Measurements from ENCODE around the gene GSTO2.
A peak's percentile ranks its signal among the peaks of the same experiment; 100 is the strongest.

Gene GSTO2

DNA sequence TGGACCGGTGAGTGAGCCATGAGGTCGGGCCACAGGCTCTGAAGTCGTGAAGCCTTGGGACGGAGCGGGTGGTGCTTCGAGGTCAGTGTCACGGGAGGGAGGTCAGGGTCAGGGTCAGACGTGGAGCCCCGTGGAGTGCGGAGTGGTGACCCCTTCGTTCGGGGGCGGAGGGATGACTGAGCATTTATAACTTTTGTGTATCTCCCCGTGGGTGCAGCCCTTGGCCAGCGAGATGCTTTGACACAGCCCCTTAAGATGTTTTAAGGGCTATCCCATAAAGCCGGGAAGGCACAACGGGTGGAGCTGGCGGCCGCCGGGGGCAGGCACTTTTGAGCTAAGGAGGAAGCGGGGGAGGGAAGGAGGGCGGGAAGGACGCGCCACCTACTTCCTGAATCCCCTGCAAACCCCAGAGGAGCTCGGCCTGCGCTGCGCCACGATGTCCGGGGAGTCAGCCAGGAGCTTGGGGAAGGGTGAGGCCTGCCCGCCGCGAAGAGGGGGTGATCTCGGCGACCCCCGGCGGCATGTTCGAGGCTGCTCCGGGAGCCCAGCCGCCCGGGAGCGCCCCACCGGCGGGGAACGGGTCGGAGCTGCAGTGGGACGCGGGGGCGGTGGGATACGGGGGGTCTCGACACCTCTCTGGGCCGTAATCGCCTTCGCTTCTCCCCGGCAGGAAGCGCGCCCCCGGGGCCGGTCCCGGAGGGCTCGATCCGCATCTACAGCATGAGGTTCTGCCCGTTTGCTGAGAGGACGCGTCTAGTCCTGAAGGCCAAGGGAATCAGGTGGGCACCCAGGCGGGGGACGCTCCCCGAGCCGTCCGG is 14.3 kb upstream of the GSTO2 start, which contains the start of gene GSTO1:
Gene GSTO1, plus strand, starts transcription at position 400 of the 818 bp plus-strand sequence. Its CDS starts 37 bp downstream, at position 437.
- peak; percentile 50 for DNase-seq

DNA sequence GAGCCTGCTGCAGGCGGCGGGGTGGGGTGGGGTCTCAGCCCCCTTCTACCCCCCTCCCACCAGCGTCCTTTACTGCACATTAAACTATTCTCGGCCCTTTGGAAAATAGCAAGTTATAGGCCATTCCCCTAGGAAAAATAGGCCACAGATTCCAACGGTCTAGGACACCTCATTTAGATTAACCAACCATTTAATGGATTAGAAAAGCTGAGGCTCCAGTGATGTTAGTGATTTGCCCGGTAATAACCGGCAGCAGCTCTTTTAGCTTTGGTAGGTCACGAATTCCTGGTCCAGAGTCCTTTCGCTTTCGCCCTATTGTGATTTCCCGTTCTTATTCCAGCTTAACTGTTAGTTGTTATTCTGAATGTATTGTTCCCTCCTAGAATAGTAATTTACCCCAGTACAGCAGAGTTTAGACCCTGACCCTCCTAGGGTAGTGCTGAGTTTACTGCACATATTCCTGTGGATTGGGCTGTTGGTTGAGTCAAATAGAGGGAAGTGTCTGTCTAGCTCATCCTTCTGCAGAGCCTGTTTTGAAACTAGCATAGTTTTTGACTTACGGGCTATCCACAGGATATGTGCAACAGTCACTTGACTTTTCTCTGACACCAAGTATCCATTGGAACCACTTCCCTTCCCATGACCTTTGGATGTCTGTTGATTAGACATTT is 13.5 kb upstream of the GSTO2 start:
- DNase-seq = no peak

DNA sequence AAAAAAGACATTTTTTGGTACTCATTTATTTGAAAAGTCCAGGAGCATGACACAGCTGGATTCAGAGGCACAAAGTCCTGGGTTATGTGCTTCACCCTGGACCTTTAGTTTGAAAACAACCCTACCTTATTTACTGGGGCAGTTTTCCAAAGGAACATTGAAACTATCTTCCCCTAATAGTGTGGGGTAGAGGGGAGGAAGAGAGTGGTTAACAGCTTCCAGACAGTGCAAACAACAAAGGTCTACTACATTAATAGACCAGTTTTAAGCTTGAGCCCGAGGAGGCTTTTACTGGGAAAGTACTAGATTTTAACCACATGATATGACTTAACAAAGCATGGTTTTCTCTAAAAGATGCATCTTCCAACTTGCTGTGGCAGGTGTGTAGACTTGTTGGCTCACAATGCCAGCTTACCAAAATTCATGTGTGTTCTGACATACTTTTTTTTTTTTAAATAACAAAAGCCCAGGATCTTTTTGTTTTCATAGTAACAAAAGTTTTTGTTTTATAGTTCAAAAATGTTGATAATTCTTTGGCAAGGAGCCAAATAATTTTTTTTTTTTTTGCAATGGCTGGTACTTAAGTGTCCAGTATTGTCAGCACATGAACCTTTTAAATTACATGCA is 12.5 kb upstream of the GSTO2 start:
- DNase-seq = no peak

DNA sequence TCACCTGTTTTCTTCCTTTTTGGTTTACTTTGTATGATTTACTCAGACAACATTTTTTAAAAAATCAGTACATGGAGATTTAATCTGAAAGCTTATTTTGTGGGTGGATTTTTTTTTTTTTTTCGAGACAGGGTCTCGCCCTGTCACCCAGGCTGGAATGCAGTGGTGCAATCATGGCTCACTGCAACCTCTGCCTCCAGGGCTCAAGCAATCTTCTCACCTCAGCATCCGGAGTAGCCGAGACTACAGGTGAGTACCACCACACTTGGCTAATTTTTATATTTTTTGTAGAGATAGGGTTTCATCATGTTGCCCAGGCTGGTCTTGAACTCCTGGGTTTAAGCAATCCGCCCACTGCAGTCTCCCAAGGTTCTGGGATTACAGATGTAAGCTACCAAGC is 11.7 kb upstream of the GSTO2 start:
- no peak for DNase-seq

DNA sequence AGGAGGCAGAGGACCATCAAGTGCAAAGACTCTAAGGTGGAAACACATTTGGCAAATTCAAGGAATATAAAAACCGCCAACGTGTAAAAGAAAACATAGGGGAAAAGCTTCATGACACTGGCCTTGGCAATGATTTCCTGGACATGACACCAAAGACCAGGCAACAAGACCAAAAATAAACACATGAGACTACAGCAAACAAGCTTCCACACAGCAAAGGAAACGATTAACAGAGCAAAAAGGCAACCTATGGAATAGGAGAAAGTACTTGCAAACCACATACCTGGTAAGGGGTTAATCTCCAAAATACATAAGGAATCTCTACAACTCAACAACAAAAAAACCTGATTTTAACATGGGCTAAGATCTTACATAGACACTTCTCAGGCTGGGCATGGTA is 10.8 kb upstream of the GSTO2 start:
- DNase-seq = no peak

DNA sequence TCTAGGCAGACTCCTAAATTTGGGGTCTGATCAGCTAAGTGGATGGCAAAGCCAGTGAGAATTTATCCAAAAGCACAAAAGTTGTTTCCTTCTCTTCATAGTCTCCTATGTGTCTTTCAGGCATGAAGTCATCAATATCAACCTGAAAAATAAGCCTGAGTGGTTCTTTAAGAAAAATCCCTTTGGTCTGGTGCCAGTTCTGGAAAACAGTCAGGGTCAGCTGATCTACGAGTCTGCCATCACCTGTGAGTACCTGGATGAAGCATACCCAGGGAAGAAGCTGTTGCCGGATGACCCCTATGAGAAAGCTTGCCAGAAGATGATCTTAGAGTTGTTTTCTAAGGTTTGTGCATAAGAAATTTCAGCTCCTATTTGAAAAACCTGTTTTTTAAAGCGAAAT is 9.5 kb upstream of the GSTO2 start:
- DNase-seq = no peak

DNA sequence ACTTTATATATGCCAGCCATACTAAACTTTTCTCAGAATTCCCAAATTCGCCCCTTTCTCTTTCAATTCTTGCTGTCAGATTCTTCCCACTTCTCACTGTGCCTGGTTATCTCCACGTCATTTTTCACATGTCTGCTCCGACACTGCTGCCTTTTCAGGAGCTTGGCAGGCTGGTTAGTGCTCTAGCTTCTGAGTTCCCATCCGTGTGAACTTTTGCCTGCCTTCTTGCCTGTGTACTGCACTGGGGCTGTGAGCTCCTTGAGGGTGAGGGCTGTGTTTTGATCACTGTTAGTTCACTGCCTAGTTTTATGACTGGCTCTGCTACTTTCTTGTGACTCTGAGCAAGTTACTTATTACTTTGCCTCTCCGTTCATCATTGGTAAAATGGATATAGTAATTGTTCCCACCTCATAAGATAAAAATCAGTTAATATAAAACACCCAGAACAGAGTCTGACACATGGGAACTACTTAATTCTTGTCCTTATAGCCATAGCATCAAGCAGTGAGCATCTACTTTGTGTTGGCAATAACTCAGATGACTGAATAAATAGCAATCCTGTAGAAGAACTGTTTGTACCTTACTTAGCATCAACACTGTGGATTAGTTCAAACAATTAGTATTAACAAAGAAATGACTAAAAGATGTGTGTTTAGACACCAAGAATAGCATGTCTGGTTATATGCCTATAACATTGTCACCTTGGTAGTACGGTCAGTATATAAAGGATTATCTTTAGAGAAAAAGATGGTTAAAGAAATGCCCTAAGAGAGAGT is 8.8 kb upstream of the GSTO2 start:
- no peak for DNase-seq

DNA sequence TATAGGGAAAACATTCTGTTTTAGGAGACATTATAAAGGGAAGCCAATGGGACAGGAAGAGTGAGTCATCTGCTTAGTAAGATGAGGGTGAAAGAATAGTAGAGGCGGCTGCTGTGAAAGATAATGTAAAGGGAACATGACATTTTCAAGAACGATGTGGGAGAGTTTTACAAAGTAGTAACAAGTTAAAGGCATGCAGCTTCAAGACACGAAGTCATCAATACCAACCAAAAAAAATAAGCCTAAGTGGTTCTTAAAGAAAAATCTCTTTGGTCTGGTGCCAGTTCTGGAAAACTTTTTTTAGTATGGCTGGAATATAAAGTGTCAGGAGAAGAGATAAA is 8.2 kb upstream of the GSTO2 start:
- no peak for DNase-seq

DNA sequence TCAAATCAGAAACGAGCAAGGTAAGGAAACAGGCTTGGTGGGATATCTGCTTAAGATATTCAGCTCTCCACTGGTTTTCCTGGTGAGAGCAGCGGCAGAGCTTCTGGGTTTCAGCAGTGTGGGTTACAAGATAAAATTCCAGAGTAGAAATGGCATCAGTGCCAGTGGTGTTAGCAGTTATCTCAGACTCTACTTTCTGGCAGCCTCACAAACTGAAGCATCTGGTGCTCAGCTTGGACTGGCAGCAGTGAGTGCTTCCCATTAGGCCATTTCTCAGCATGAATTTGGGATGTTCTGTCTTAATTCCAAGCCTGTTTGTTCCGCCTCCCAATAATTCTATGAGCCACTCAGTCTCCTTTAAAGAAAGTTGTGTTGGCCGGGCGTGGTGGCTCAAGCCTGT is 6.9 kb upstream of the GSTO2 start:
- DNase-seq = no peak

DNA sequence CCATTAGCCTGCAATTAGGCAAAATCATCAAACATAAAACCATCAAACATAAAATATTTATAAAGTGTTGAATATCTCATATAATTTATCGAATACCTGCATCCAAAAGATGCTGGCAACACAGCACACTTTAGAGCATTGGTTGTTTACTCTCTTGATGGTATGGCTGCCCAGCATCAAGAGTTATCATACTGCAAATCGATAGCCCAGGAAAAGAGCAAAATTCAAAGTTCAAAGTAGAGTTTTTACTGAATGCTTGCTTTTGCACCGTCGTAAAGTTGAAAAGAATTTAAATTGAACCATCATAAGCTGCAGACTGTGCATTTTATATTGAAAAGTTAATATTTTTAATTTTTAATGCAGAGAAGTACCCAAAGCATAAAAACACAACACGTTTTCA is 4.2 kb upstream of the GSTO2 start:
- no peak for DNase-seq

DNA sequence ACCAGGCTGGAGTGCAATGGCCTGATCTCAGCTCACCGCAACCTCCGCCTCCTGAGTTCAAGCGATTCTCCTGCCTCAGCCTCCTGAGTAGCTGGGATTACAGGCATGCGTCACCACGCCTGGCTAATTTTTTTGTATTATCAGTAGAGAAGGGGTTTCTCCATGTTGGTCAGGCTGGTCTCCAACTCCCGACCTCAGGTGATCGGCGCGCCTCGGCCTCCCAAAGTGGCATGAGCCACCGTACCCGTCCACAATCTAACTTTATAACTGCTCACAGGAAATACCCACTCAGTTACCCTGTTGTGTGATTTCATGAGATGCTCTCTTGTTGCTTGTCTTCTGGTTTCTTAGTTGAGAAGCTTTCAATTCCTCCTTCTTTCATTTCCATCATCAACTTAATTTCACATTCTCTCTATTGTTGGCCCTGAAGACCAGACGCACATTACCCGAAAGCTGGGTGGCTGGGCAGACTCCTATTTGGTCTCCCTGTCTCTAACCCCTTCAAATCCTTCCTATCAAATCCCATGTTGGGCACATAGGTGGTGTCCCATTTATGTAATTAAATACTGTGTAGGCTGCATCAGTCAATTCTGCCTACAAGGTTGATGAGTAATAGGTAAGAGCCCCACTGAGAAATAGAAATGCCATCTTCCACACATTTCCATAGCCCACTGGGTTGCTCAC is 1.1 kb upstream of the GSTO2 start:
- DNase-seq = peak; percentile 21

DNA sequence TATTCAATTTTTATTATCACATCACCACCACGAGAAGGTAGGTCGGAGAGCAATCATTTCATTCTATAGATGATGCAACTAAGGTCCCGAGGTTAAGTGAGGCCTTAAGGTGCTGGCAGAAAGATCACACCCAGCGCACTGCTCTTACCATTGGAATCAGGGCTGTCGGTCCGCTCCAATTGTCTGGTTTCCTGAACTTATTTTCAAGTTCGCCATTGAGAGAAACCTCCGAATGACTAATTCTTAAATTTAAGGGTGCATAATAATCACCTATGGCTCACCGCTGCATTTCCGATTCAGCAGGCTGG is 625 bp upstream of the GSTO2 start:
- DNase-seq = no peak

DNA sequence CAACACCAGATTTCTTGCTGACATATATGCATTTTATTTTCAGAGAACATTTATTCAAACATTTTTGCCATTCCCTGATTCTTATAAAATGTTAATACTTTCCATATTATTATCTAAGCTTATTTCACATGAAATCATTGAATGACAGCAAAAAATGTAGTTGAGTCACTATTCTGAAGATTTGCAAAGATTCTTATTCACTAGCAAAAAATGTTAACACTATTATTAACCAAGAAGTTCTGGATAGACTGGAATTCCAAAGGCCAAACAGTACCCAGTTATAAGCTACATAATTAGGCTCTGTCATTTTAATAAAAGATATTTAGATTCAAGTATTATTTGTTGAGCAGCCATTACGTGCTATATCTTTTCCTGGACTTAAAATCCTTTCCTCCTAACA is 4.3 kb downstream of the GSTO2 start:
- no peak for DNase-seq

DNA sequence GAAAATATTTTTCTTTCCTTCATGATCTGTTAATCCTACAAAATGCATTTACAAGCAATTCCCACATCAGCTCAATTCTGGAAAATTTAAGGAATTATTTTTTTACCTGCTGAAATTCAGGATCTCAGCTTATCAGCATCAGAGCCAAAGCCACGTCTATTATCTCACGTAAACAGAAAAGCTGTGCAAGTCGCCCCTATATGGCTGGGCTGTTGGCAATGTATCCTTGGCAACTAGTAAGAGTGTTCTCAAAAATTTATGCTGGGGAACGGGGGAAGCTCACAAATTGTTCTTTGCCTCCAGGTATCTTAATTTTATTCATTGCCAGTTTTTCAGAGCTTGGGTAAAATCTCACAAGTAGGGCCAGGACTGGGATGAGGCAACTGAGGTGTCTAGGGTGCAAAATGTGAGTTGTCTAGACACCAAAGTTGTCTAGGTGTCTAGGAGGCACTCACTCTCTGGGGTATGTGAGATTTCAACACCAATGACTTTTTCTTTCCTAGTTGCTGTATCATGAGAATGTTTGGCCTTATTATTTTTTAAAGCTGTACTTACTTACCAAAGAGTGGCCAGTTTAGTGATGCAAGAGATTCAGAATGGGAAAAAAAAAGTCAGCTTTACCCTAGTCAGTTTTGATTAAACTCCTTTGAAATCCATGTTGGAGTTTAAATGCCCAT is 5.1 kb downstream of the GSTO2 start:
- no peak for DNase-seq

DNA sequence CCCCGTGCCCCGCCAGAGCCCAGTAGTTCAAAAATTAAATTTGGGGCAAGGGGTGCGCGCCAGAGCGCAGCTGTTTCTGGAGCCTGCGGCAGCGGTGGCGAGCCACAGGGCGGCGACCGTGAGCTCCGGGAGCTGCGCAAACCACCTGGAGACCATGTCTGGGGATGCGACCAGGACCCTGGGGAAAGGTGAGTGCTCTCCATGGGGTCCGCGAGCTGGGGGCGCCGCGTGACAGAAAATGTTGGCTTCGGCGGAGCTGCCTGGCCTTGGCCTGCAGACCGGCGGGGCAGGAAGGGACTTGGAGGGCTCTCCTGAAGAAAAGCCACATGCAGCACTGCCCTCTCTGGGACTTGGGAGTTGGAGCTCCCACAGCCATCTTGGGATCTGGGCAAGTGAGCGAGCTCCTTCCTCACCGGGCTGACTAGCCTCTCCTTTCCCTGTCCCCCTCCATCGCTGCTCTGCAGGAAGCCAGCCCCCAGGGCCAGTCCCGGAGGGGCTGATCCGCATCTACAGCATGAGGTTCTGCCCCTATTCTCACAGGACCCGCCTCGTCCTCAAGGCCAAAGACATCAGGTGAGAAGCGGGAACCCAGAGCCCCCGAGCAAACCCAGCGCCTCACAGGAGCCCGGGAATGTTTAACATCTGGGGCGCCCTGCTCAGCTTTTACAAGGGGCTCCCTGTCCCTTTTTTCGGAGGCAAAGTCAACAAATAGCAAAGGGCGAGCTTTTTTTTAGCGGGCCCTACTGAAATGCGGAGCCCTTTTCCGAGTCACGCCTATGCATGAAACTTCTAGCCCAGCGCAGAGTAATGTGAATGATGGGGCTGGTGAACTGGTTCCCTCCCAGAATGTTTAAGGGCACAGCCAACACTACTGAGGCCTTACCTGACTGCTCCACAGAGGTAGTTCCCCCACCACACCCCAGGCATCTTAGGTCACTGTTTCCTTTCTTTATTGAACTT is 6.1 kb downstream of the GSTO2 start:
- DNase-seq = peak; percentile 59

DNA sequence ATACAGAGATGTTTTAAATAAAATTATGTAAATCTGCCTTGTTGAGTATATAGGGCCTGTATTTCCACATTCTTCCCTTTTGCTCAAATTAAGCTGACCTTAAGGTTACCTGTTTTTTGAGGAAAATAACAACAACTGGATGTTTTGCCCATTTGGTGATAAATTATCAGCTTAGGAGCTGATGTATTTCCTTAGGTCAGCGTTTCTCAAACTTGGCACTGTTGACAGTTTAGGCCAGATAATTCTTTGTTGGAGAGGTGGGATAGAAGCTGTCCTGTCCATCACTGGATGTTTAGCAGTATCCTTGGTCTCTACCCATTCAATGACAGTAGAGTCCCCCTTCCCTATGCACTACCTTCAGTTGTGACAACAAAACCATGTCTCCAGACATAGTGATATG is 7.2 kb downstream of the GSTO2 start:
- DNase-seq = no peak

DNA sequence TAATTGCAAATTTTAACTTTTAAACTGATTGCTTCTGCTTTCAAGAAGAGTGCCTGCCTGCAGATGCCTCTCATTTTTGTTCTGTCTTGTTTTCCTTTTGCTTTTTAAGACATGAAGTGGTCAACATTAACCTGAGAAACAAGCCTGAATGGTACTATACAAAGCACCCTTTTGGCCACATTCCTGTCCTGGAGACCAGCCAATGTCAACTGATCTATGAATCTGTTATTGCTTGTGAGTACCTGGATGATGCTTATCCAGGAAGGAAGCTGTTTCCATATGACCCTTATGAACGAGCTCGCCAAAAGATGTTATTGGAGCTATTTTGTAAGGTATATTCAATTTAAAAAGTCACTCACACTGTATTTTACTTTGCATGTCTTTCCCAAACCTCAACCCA is 8.8 kb downstream of the GSTO2 start:
- no peak for DNase-seq

DNA sequence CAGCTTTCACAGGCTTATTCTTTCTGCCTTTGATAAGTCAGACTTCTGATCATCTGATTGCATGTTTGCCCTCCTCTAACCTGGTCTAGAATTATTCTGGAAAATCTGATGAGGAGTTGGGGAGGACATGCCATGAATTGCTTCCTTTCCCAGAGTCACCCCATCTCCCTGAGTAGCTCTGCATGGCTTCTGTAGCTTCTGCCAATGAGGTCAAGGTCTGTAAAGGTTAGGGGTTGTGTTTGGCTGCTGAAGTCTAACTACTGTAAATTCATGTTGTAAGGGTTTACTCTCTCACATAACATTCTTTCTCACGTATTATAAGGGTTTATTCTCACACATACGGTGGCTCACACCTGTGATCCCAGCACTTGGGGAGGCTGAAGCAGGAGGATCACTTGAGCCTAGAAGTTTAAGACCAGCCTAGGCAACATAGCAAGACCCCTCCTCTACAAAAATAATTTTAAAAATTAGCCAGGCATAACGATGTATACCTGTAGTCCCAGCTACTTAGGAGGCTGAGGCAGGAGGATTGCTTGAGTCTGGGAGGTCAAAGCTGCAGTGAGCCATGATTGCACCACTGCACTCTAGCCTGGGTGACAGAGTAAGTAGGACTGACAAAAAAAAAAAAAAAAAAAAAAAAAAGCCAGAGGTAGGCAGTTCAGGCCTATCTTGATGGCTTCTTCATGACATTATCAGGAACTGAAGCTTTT is 10.7 kb downstream of the GSTO2 start:
- DNase-seq = no peak

DNA sequence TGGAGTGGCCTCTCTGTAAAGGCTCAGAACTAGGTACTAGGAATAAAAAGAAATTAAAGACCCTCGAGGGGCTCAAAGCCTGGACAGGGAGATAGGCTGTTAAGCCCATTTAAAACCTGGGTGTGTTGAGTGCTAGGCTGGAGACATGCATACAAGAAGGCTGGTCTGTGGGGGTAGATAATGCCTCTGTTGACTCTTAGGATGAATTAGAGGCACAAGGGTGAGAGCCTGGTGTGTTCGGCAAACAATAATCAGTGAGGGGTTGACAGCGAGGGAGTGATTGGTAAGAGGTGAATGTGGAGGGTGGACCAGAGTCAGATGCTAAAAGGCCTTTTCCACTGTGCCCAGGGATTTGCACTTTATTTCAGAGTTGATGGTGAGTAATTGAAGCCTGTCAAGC is 12.7 kb downstream of the GSTO2 start:
- no peak for DNase-seq

DNA sequence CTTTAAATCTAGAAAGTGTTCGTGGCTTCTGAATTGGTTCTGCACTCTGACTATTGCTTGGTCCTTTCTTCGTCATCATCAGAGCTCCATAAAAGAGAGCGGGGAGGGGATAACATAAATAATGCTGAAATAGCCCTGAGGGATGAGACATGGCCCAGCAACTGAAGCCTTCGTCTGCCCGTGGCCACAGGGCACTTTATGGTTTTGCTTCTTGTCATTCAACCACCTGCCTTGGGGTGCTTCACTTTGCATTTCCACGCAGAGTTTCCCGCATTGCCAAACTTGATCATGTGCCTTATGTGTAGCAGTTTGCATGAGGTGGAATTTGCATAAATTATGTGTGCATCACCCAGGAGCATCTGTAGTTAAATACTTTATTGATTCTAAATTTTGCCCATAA is 15.9 kb downstream of the GSTO2 start:
- DNase-seq = no peak

DNA sequence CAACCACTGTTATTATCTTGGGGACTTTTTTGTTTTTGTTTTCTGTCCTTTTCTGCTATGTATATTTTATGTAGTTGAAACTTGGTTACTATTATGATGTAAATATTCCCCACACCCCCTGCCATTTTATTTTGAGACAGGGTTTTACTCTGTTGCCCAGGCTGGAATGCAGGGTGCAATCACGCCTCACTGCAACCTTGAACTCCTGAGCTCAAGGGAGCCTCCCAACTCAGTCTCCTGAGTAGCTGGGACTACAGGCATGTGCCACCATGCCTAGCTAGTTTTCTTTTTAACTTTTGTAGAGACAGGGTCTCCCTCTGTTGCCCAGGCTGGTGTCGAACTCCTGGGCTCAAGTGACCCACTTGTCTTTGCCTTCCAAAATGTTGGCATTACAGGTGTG is 18.0 kb downstream of the GSTO2 start:
- DNase-seq = no peak
